Vagina (tissue), 2 donors: ENCODE data around the gene MTA3.

Experiments used
- POLR2A ChIP-seq, 2 donors: fragments of 450-650 bp; IDR thresholded peaks; one replicate each; pipeline ENCODE4 v1.6.1; 2017; ENCODE audit warnings: antibody characterized with exemption in 2 of 2, mild to moderate bottlenecking in 2 of 2, moderate library complexity in 2 of 2
- POLR2AphosphoS5 ChIP-seq, 2 donors: sonication (generic); formaldehyde crosslinking; IDR thresholded peaks; one replicate each; pipeline ENCODE4 v1.9.0; 2017; ENCODE audit warnings: antibody characterized with exemption in 2 of 2, mild to moderate bottlenecking in 2 of 2, low read depth in 1 of 2; ENCODE audit not compliant: insufficient read depth in 1 of 2
- TF ChIP-seq, protein P1 (sequence below), 3 experiments: fragments of 450-650 bp in 2 of 3; fragments of 200-600 bp in 1 of 3; sonication (generic) in 1 of 3; IDR thresholded peaks; one replicate each; pipeline ENCODE4 v1.5.1; 2017 to 2019; ENCODE audit warnings: antibody characterized with exemption in 3 of 3, mild to moderate bottlenecking in 2 of 3, moderate library complexity in 2 of 3

DNA sequence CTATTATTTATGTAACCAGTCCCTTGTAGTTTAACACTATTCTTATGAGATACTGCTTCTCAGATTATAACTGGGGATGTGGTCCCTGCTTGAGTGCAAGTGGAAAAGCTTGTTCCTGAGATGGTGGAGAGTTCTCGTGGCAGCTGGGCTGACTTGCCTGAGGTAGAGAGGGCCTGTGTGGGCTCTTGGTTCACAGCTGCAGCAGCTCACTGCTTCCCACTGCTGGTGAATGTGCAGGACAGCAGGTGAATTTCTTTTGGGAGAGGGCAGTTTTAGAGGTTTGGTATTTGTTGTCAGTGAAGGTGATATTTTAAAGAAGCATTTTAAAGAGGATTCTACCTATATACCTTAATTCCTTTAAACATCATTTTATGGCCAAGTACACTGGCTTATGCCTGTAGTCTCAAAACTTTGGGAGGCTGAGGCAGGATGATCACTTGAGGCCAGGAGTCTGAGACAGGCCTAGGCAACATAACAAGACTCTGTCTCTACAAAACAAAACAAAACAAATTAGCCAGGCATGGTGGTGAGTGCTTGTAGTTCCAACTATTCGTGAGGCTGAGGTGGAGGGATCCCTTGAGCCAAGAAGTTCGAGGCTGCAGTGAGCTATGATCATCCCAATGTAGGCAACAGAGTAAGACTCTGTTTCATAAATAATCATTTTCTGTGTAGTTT lies 94.8 kb downstream of the MTA3 start:
- TF ChIP-seq POLR2A (IDR thresholded peaks at IDR 0.05) (no peak), POLR2AphosphoS5 (IDR thresholded peaks at IDR 0.05; ENCODE audit: insufficient read depth in 1 of 2, low read depth in 1 of 2) (peak in 1 of 2 donors; percentile 18)
- TF ChIP-seq, protein P1, sequence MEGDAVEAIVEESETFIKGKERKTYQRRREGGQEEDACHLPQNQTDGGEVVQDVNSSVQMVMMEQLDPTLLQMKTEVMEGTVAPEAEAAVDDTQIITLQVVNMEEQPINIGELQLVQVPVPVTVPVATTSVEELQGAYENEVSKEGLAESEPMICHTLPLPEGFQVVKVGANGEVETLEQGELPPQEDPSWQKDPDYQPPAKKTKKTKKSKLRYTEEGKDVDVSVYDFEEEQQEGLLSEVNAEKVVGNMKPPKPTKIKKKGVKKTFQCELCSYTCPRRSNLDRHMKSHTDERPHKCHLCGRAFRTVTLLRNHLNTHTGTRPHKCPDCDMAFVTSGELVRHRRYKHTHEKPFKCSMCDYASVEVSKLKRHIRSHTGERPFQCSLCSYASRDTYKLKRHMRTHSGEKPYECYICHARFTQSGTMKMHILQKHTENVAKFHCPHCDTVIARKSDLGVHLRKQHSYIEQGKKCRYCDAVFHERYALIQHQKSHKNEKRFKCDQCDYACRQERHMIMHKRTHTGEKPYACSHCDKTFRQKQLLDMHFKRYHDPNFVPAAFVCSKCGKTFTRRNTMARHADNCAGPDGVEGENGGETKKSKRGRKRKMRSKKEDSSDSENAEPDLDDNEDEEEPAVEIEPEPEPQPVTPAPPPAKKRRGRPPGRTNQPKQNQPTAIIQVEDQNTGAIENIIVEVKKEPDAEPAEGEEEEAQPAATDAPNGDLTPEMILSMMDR (IDR thresholded peaks at IDR 0.05) = peak; percentile 80 to 93 (median 80)
